OCI-LY1 (cell line): ENCODE data around the gene MRTFB.
"Not testable (repeated sequence)": the region's sequence is repeated elsewhere in the genome, so short reads cannot be mapped to it uniquely, and the experiment has no call there.

Experiments used
- H2AFZ ChIP-seq: fragments of 200-600 bp; sonication (generic), shearing (Covaris generic); 2 replicates; pipeline ENCODE4 v1.6.0; 2014; ENCODE audit warnings: antibody characterized with exemption, mild to moderate bottlenecking, low read length
- H3F3A ChIP-seq: fragments of 200-600 bp; sonication (generic), shearing (Covaris generic); 2 replicates; pipeline ENCODE4 v1.6.0; 2014; ENCODE audit warnings: mild to moderate bottlenecking, antibody characterized with exemption, low read length, moderate library complexity; ENCODE audit not compliant: insufficient read depth
- H3K27ac ChIP-seq: fragments of 200-600 bp; sonication (generic); 2 replicates; pipeline ENCODE4 v1.5.1; 2014; ENCODE audit warnings: low read length, mixed run types, mild to moderate bottlenecking, low read depth; ENCODE audit not compliant: poor library complexity, severe bottlenecking
- H3K27me3 ChIP-seq: fragments of 200-600 bp; sonication (generic); 2 replicates; pipeline ENCODE4 v1.6.0; 2014; ENCODE audit warnings: antibody characterized with exemption, mild to moderate bottlenecking, low read length, moderate library complexity; ENCODE audit not compliant: insufficient read depth
- H3K36me3 ChIP-seq: fragments of 200-600 bp; sonication (generic); 2 replicates; pipeline ENCODE4 v1.6.1; 2014; ENCODE audit warnings: mild to moderate bottlenecking, antibody characterized with exemption, low read length, moderate library complexity, mixed read lengths; ENCODE audit not compliant: insufficient read depth
- H3K4me1 ChIP-seq: fragments of 200-600 bp; sonication (generic); 2 replicates; pipeline ENCODE4 v1.5.1; 2014; ENCODE audit warnings: mild to moderate bottlenecking, low read length, moderate library complexity; ENCODE audit not compliant: insufficient read depth, severe bottlenecking
- H3K4me2 ChIP-seq: fragments of 200-600 bp; sonication (generic), shearing (Covaris generic); 2 replicates; pipeline ENCODE4 v1.6.1; 2014; ENCODE audit warnings: low read length
- H3K4me3 ChIP-seq: fragments of 200-600 bp; sonication (generic); 2 replicates; pipeline ENCODE4 v1.5.1; 2014; ENCODE audit warnings: low read length, low read depth, mild to moderate bottlenecking, mixed read lengths; ENCODE audit not compliant: poor library complexity, severe bottlenecking
- H3K79me2 ChIP-seq: fragments of 200-600 bp; shearing (Covaris generic); 2 replicates; pipeline ENCODE4 v1.6.1; 2016; ENCODE audit warnings: mixed run types, low read length, mixed read lengths; ENCODE audit not compliant: insufficient read depth
- H3K9ac ChIP-seq: fragments of 200-600 bp; sonication (generic), shearing (Covaris generic); 2 replicates; pipeline ENCODE4 v1.6.1; 2014; ENCODE audit warnings: mild to moderate bottlenecking, low read length, mixed read lengths
- H3K9me2 ChIP-seq: fragments of 200-600 bp; sonication (generic), shearing (Covaris generic); 2 replicates; pipeline ENCODE4 v1.6.1; 2014; ENCODE audit warnings: low read depth, mild to moderate bottlenecking, low read length, mixed read lengths
- H3K9me3 ChIP-seq: fragments of 200-600 bp; shearing (Covaris generic); 2 replicates; pipeline ENCODE4 v1.6.1; 2014; ENCODE audit warnings: low read length, mixed read lengths
- H4K20me1 ChIP-seq: fragments of 200-600 bp; sonication (generic), shearing (Covaris generic); 2 replicates; pipeline ENCODE4 v1.6.0; 2016; ENCODE audit warnings: mild to moderate bottlenecking, low read length; ENCODE audit not compliant: insufficient read depth
- EZH2 ChIP-seq: fragments of 200-600 bp; sonication (generic), shearing (Covaris generic); IDR thresholded peaks from 2 replicates; pipeline ENCODE4 v1.8.0; 2017; ENCODE audit warnings: borderline replicate concordance, mixed run types, mild to moderate bottlenecking, antibody characterized with exemption, low read length, moderate library complexity, mixed read lengths
- TF ChIP-seq, protein P1 (sequence below): fragments of 200-600 bp; sonication (generic), shearing (Covaris generic); IDR thresholded peaks from 2 replicates; pipeline ENCODE4 v1.5.1; 2017; ENCODE audit warnings: mild to moderate bottlenecking, antibody characterized with exemption, low read length, moderate library complexity, mixed read lengths

Gene MRTFB

DNA sequence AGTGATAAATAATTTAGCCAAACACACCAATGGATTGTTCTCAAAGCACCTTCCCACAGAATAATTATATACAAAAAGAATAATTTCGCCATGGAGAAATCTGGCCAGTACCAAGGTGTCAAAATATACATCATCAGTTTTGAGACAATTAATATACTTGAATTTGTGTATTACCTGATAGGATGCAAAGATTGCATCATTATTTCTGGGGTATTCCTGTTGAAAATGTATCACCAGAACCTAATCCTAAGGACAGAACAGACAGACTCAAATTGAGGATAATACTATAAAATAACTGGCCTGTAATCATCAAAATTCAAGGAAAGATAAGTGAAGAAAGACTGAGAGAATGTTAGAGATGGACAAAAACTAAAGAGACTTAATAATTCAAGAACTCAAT lies 111.9 kb downstream of the MRTFB start:
- Histone ChIP-seq H3K4me1 (no peaks in the 10 kb centered on the region), H3K36me3 (no peaks in the 10 kb centered on the region), H3K9me2 (no peaks in the 10 kb centered on the region), H3K4me2 (no peak overlapping the region), H3F3A (no peaks in the 10 kb centered on the region), H3K27me3 (no peaks in the 10 kb centered on the region), H4K20me1 (no peaks in the 10 kb centered on the region), H3K27ac (no peak overlapping the region), H3K9ac (no peak overlapping the region), H2AFZ (no peak overlapping the region), H3K9me3 (no peaks in the 10 kb centered on the region), H3K4me3 (no peak overlapping the region), H3K79me2 (no peaks in the 10 kb centered on the region)
- TF ChIP-seq EZH2 = no peak
- TF ChIP-seq, protein P1, sequence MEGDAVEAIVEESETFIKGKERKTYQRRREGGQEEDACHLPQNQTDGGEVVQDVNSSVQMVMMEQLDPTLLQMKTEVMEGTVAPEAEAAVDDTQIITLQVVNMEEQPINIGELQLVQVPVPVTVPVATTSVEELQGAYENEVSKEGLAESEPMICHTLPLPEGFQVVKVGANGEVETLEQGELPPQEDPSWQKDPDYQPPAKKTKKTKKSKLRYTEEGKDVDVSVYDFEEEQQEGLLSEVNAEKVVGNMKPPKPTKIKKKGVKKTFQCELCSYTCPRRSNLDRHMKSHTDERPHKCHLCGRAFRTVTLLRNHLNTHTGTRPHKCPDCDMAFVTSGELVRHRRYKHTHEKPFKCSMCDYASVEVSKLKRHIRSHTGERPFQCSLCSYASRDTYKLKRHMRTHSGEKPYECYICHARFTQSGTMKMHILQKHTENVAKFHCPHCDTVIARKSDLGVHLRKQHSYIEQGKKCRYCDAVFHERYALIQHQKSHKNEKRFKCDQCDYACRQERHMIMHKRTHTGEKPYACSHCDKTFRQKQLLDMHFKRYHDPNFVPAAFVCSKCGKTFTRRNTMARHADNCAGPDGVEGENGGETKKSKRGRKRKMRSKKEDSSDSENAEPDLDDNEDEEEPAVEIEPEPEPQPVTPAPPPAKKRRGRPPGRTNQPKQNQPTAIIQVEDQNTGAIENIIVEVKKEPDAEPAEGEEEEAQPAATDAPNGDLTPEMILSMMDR = no peak

DNA sequence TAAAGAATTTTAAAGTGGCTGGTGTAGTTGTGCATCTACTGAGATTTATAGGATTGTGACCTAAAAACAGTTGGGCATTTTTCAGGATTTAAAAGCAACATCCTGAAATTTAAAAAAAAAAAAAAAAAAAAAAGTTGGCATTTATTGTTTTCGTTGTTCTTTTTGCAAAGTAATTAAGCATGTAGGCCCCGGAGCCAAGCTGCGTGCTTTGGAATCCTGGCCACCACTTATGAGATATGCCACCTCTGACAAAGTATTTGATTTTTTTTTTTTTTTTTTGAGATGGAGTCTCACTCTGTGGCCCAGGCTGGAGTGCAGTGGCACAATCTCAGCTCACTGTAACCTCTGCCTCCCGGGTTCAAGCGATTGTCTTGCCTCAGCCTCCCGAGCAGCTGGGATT lies 112.8 kb downstream of the MRTFB start:
- H3K4me2 ChIP-seq, H3K9me3 ChIP-seq, H4K20me1 ChIP-seq, H3K9me2 ChIP-seq, H3K36me3 ChIP-seq, H2AFZ ChIP-seq, H3F3A ChIP-seq, H3K27me3 ChIP-seq, H3K27ac ChIP-seq, H3K4me3 ChIP-seq, H3K9ac ChIP-seq, H3K79me2 ChIP-seq, H3K4me1 ChIP-seq: not testable (repeated sequence)

DNA sequence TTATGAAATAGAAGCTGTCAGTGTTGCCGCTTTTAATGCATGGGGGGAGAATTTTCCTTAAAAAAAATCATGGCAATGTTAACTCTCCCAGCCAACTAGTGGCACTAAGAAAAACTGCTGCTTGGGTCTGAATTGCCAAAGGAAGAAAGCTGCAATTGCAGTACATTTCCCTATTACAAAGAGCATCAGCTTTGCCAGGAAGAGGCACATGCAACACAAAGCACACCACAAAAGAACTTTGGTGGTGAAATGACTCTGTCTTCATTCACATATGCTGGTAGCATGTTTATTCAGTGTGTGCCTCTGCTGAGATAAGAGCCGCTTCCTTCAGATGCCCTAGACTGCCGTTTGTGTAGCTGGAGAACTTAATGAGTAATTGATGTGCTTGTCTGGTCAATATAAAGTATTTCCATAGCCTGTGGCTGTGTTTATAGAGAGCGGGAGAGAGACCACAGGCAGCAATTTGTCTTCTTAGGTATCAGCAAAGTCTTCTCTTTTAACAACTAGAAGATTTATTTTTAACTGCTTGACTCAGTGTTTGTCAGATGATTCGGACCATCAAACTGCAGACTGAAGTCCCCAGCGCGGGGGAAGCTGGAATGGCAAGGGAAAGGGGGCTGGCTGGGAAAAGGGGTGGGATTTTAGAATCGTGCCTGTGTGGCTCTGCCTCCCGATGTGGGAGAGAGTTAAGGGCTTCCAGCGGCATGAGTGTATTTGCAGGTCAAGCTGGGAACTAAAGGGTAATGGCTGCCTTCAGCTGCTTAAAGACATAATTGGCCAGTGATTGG lies 115.1 kb downstream of the MRTFB start:
- TF ChIP-seq, protein P1 = peak; percentile 39; the same call in 1 of the 2 replicates
- TF ChIP-seq EZH2 = no peak
- H3K9me2 ChIP-seq = no peaks in the 10 kb centered on the region
- H3K36me3 ChIP-seq = no peaks in the 10 kb centered on the region
- H4K20me1 ChIP-seq = no peaks in the 10 kb centered on the region
- H3K4me1 ChIP-seq = no peaks in the 10 kb centered on the region
- H3K4me3 ChIP-seq = no peak overlapping the region
- H3K27me3 ChIP-seq = no peaks in the 10 kb centered on the region
- H2AFZ ChIP-seq = no peak overlapping the region
- no peak overlapping the region for H3K4me2 ChIP-seq
- H3K9me3 ChIP-seq = no peaks in the 10 kb centered on the region
- no peak overlapping the region for H3K27ac ChIP-seq
- H3F3A ChIP-seq = no peaks in the 10 kb centered on the region
- H3K9ac ChIP-seq = no peak overlapping the region
- H3K79me2 ChIP-seq = no peaks in the 10 kb centered on the region

DNA sequence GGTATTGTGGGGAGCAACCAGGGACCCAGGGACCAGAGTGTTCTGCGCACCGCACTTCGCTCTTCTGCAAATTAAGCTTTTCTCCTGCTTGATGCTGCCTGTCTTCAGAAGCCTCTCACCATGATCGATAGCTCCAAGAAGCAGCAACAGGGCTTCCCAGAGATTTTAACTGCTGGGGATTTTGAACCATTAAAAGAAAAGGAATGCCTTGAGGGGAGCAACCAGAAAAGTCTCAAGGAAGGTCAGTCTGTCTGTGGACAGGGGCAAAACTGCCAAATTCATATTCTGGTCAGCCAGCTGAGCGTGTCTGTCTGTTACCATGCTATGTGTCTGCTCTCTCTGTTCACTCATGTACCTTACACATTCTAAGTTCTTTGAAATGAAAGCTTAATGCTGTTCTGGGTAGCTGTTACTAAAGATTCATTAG lies 115.7 kb downstream of the MRTFB start:
- Histone ChIP-seq H3K27ac (no peak overlapping the region), H3K36me3 (no peaks in the 10 kb centered on the region), H4K20me1 (no peaks in the 10 kb centered on the region), H3K9ac (no peak overlapping the region), H3K27me3 (no peaks in the 10 kb centered on the region), H3K9me2 (no peaks in the 10 kb centered on the region), H3K4me3 (no peak overlapping the region), H3K4me2 (no peak overlapping the region), H3K9me3 (no peaks in the 10 kb centered on the region), H3K79me2 (no peaks in the 10 kb centered on the region), H2AFZ (no peak overlapping the region), H3K4me1 (no peaks in the 10 kb centered on the region), H3F3A (no peaks in the 10 kb centered on the region)
- TF ChIP-seq, protein P1 = no peak
